ENCODE measurements around the gene BEST1.

The BEST1 gene

DNA sequence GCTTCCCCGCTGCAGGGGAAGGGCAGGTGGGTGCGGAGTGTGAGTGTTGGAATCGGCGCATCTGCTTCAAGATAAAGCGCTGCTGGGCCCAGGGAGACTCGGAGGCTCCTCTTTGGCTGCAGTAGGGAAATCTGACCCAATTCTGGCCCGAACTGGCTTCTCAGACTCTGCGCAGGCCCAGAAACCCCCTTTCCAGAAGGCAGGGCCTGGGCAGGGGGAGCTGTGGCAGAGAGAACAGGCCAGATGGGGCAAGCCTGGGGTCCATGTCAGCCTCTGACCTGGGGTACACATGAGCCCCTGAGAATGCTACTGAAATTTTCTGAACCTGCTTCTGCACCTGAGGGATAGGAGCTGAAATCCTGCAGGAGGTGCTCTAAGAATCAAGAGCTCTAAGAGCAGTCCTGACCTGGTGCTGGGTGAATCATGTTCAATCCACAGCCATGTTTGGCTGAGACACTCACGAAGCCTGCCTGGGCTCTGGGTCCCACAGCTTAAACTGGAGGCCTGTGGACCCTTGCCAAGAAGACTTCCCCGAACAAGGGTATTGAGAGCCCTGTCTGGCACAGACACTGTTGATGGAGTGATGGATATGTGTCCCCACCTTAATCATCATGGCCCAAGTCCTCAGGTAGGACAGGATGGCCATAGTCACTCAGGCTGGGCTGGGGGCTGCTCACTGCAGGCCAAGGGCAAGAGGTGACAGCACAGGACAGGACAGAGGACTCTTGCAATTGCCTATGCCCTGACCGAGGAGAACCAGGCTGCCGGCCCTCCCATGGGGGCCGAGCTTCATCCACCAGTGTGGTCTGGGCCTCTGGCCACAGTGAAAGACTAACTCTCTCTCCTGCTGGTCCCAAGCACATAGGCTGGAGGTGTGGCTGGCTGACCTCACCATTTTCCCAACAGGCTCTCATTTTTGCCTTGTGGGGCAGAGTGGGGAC lies 39.7 kb upstream of the BEST1 start:
- Mint-ChIP-seq H3K4me3 (no peak overlapping the region), H3K36me3 (ENCODE audit: insufficient read depth) (no peaks in the 10 kb centered on the region), H3K27me3 (peaks cover 41% of the 10 kb centered on the region), H3K9me3 (no peaks in the 10 kb centered on the region), H3K27ac (ENCODE audit: low read depth) (no peak overlapping the region), H3K4me1 (no peaks in the 10 kb centered on the region)
- no peak for DNase-seq (ENCODE audit: low spot score in 2 of 2)
- ATAC-seq (replicated peaks; ENCODE audit: extremely low read depth, poor library complexity, severe bottlenecking), result no peak

DNA sequence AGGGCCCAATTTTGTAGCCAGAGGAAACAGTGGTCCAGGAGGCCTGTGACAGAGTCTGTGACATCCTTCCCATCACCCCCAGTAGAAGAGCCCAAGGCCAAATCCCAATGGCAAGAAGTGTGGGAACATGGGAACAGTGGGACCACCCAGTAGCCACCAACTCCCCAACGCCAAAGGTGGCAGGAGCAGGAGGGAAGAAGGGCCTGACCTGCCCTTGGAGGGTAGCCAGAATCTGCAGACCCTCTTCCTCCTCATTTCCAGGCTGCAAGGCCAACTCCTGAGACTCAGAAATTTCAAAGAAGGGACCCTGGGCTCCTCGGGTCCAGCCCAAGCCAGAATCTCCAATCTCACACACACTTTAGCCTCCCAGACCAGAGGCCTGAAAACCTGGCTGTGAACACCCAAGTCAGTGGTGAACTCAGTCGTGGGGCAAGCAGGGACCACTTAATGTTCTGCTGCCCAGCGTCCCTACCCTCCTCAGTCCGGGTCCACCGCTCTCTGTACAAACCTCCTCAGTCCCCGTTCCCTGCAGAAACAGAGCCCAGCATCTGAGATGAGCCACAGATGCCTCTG lies 38.9 kb upstream of the BEST1 start:
- H3K36me3 Mint-ChIP-seq (ENCODE audit: insufficient read depth), result no peaks in the 10 kb centered on the region
- no peak overlapping the region for H3K4me3 Mint-ChIP-seq
- ATAC-seq (replicated peaks; ENCODE audit: extremely low read depth, poor library complexity, severe bottlenecking) (no peak), DNase-seq (ENCODE audit: low spot score in 2 of 2) (no peak)
- no peak overlapping the region for H3K27ac Mint-ChIP-seq (ENCODE audit: low read depth)
- no peaks in the 10 kb centered on the region for H3K4me1 Mint-ChIP-seq
- no peaks in the 10 kb centered on the region for H3K9me3 Mint-ChIP-seq
- peaks cover 48% of the 10 kb centered on the region for H3K27me3 Mint-ChIP-seq

DNA sequence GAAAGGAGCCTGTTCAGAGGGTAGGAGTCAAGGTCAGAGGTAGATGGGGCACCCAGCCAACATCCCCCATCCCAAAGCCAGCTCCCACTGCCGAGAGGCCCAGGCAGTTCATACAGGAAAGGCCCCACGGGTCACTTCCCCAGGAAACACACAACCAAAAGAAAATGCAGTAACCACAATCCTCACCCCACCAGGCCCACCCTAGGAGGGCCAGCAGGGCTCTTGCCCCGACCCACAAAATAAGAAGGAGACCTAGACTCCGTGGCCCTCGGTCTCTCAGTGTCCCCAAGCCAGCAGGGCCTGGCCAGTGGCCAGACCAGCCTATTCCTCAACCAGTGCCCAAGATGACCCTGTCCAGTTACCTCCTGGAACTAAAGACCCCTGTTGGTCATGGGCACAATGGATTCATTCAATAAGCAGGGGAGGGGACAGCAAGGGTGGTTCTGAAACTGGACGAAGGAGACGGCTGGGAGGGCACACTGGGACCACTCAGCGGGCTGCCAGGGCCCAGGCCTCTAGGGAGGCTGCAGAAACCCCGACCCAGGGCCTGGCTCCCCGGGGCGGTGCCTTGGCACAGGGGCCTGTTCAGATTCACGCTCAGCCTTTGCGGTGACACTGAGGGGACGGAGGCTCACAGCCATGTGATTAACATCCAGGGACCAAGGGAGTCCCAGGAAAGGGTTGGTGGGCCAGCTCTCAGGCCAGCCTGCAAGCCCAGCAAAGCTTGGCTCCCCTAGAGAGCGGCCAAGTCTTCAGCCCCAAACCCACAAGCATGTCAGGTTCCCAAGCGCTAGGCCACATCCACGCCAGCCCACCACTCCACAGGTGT lies 38.2 kb upstream of the BEST1 start:
- ATAC-seq (replicated peaks; ENCODE audit: extremely low read depth, poor library complexity, severe bottlenecking), result no peak
- no peak overlapping the region for H3K27ac Mint-ChIP-seq (ENCODE audit: low read depth)
- no peaks in the 10 kb centered on the region for H3K36me3 Mint-ChIP-seq (ENCODE audit: insufficient read depth)
- H3K4me3 Mint-ChIP-seq, result no peak overlapping the region
- no peaks in the 10 kb centered on the region for H3K4me1 Mint-ChIP-seq
- H3K27me3 Mint-ChIP-seq, result peaks cover 54% of the 10 kb centered on the region
- H3K9me3 Mint-ChIP-seq, result no peaks in the 10 kb centered on the region
- no peak for DNase-seq (ENCODE audit: low spot score in 2 of 2)

DNA sequence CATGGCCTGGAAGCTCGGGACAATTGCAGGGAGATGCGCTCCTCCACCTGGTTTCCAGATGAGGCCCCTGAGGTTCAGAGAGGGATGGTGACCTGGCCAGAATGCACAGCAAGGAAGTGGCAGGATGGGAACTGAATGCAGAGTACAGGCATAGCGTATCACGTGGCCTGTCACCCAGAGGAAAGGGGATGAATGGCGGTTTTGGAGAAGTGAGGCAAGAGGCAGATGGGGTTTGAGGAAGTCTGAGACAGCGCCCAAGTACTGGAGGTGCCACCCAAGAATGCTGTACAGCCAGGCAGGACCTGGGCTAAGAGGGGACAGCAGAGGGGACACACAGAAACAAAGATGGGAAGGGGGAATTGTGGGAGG lies 37.6 kb upstream of the BEST1 start:
- Mint-ChIP-seq H3K36me3 (ENCODE audit: insufficient read depth) (no peaks in the 10 kb centered on the region), H3K4me1 (peaks cover 1% of the 10 kb centered on the region), H3K27me3 (peaks cover 58% of the 10 kb centered on the region), H3K27ac (ENCODE audit: low read depth) (no peak overlapping the region), H3K9me3 (no peaks in the 10 kb centered on the region), H3K4me3 (no peak overlapping the region)
- ATAC-seq (replicated peaks; ENCODE audit: extremely low read depth, poor library complexity, severe bottlenecking) (no peak), DNase-seq (ENCODE audit: low spot score in 2 of 2) (no peak)

DNA sequence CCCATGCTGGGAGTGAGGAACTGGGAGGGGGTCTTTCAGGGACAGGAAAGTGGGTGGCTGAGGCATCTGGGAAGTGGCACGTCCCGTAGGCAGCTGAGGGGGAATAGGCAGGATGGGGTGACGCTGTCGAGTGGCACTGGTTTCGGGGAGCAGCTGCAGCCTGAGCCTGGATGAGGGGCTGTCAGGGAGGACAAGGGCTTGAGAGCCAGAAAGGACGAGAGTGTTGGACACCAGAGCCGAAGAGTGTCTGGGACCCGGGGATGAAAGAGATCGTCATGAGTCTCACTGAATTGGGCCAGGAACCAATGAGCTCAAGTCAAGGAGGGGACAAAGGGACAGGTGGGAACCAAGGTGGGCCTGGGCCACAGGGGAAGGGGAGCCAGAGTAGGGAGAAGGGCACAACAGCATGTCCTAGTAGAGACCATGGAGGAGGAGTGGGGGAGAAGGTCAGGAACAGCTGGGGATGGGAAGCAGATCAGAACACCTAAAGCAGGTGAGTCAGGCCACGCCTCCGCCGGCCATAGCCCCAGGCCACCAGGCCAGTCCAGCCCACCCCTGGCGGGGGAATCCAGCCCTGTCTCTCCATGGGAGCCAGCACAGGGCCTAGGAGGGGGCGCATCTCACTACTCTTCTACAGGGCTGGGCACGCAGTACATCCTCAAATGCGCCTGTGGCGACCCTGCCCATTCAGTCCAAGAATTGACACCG lies 37.0 kb upstream of the BEST1 start:
- ATAC-seq (replicated peaks; ENCODE audit: extremely low read depth, poor library complexity, severe bottlenecking) (no peak), DNase-seq (ENCODE audit: low spot score in 2 of 2) (no peak)
- no peaks in the 10 kb centered on the region for H3K9me3 Mint-ChIP-seq
- no peaks in the 10 kb centered on the region for H3K36me3 Mint-ChIP-seq (ENCODE audit: insufficient read depth)
- H3K4me3 Mint-ChIP-seq, result no peak overlapping the region
- H3K27ac Mint-ChIP-seq (ENCODE audit: low read depth), result no peak overlapping the region
- peaks cover 8% of the 10 kb centered on the region for H3K4me1 Mint-ChIP-seq
- H3K27me3 Mint-ChIP-seq, result peaks cover 64% of the 10 kb centered on the region

DNA sequence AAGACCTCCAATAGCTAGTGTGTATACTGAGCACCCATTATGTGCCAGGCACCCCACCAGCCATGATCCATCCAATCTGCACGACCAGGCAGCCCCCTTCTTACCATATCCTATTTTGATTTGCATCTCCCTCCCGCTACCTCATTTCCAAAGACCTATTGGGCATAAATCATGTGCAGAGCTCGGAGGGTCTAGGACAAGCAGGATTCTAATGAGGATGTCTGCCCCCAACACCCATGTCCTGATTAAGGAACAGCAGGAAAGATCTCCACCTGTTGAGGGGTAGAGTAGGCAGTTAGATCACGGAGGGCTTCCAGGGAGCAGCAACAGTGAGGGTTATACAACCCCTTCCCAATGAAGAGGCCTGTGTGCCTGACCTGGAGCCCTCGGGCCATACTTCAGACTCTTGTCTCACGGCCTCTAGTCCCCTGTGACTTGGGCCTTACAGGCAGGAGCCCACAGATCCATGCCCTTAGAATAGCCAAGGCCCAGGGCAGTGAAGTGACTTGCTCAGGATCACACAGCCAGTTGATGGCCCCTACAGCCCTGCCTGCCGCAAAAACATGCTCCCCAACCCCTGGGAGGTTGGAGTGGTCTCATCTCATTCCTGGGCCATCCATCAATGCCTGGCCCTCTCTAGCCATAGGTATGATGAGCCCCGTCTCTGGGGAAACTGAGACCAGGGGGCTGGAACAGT lies 36.3 kb upstream of the BEST1 start:
- Mint-ChIP-seq H3K9me3 (no peaks in the 10 kb centered on the region), H3K27me3 (peaks cover 71% of the 10 kb centered on the region), H3K4me1 (peaks cover 11% of the 10 kb centered on the region), H3K36me3 (ENCODE audit: insufficient read depth) (no peaks in the 10 kb centered on the region), H3K27ac (ENCODE audit: low read depth) (no peak overlapping the region), H3K4me3 (no peak overlapping the region)
- no peak for DNase-seq (ENCODE audit: low spot score in 2 of 2)
- no peak for ATAC-seq (replicated peaks; ENCODE audit: extremely low read depth, poor library complexity, severe bottlenecking)

DNA sequence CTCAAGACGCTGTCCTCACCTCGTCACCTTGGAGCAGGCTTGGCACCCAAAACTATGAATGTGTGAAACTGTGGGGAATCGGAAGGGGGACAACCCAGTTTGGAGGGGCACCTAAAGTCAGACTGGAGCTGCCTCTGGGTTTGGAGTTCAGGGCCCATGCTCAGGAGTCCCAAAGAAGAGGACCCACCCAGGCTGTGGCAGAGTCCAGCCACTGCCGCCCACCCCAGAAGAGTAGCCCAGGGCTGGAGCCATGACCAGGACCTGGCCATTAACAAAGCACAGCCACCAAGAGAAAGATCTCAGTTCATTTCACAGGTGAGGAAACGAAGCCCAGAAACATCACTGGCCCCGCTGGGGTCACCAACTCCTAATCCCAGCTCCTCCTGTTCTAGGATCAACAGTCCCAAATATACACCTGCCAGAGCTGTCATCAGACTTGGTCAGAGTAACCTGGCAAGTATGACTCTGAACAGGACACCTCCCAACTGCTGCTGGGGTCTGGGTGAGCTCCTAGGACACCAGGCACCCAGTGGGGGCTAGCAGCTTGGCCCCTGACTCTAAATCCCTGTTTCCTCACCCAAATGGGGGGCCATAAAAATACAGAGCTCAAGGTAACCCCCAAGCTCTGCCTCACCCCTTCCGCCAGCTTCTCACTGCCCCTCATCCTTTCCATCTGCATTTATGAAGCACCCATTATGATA lies 35.5 kb upstream of the BEST1 start:
- H3K4me3 Mint-ChIP-seq, result no peak overlapping the region
- no peak overlapping the region for H3K27ac Mint-ChIP-seq (ENCODE audit: low read depth)
- H3K4me1 Mint-ChIP-seq, result peaks cover 11% of the 10 kb centered on the region
- no peaks in the 10 kb centered on the region for H3K36me3 Mint-ChIP-seq (ENCODE audit: insufficient read depth)
- no peaks in the 10 kb centered on the region for H3K9me3 Mint-ChIP-seq
- H3K27me3 Mint-ChIP-seq, result peaks cover 79% of the 10 kb centered on the region
- DNase-seq (ENCODE audit: low spot score in 2 of 2) (no peak), ATAC-seq (replicated peaks; ENCODE audit: extremely low read depth, poor library complexity, severe bottlenecking) (no peak)

DNA sequence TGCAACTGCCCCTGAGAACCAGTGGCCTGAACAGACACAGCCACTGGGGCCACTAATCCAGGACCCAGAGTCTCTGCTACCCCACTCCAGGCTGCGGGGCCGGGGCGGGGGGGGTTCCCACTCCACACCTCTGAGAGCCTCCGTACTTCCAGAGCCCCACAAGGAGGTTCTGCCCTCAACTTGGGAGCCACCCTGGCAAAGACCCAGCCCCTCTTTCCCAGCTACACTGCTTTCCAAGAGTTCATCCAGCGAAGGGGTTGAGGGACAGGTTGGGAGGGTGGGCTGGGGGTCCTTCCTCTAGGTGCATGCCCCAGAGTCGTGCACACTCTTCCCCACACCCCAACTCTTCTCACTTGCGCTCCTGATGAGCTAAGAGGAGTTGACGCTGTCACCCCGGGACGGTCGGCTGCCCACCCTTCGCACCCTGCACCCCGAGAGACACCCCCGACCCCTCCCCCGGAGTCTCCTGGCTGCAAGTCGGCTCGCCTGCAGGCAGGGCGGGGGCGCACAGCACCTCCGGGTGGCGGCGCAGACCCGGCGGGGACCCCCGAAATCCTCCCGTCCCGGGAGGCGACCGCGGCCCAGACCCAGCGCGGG lies 33.3 kb upstream of the BEST1 start:
- H3K36me3 Mint-ChIP-seq (ENCODE audit: insufficient read depth), result no peaks in the 10 kb centered on the region
- no peak for DNase-seq (ENCODE audit: low spot score in 2 of 2)
- no peak overlapping the region for H3K27ac Mint-ChIP-seq (ENCODE audit: low read depth)
- no peaks in the 10 kb centered on the region for H3K9me3 Mint-ChIP-seq
- H3K27me3 Mint-ChIP-seq, result peaks cover 96% of the 10 kb centered on the region
- peak overlapping the region; percentile 13 for H3K4me3 Mint-ChIP-seq
- peaks cover 11% of the 10 kb centered on the region for H3K4me1 Mint-ChIP-seq
- ATAC-seq (replicated peaks; ENCODE audit: extremely low read depth, poor library complexity, severe bottlenecking), result no peak

DNA sequence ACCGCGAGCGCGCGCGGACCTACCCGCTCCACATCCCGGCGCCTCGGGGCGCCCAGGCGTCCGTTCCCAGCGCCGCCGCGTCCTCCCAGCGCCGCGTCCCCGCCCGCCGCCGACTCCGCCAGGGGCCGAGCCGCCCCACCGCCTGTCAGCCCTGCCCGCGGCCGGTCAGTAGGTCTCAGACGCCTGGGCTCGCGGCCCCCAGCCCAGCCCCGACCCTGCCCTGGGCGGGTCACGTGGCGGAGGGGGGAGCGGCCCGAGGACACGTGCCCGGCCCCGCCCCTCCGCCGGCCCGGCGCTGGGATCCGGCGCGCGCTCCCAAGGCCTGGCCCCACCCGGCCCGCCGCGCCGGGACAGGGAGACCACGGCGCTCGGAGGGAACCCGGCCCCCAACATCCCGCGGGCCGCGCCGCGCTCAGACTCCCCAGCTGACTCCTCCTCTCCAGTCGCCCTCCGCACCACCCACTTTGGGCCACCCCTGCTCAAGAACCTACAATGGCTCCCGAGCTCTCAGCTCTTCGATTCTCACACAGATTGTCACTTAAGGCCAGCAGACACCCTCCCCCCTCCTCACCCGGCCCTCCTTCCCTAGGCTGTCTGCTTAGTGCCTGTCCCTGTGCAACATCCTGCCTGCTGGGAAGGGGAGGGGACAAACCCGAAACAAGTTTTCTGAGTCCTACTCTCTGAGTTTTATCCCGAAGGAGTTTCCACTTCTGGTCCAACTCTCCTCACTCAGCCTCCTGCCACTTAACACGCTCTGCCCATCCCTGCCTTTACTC lies 32.6 kb upstream of the BEST1 start, which contains the start of gene RAB3IL1:
Gene RAB3IL1, minus strand, starts transcription at position 233 of the 776 bp plus-strand sequence. Its CDS starts 199 bp downstream, at position 34.
- no peak for ATAC-seq (replicated peaks; ENCODE audit: extremely low read depth, poor library complexity, severe bottlenecking)
- Mint-ChIP-seq H3K4me1 (peaks cover 11% of the 10 kb centered on the region), H3K9me3 (no peaks in the 10 kb centered on the region), H3K36me3 (ENCODE audit: insufficient read depth) (no peaks in the 10 kb centered on the region), H3K27me3 (peaks cover 91% of the 10 kb centered on the region), H3K4me3 (peak within 1 kb of the TSS; percentile 71), H3K27ac (ENCODE audit: low read depth) (no peak within 1 kb of the TSS)
- no peak for DNase-seq (ENCODE audit: low spot score in 2 of 2)

DNA sequence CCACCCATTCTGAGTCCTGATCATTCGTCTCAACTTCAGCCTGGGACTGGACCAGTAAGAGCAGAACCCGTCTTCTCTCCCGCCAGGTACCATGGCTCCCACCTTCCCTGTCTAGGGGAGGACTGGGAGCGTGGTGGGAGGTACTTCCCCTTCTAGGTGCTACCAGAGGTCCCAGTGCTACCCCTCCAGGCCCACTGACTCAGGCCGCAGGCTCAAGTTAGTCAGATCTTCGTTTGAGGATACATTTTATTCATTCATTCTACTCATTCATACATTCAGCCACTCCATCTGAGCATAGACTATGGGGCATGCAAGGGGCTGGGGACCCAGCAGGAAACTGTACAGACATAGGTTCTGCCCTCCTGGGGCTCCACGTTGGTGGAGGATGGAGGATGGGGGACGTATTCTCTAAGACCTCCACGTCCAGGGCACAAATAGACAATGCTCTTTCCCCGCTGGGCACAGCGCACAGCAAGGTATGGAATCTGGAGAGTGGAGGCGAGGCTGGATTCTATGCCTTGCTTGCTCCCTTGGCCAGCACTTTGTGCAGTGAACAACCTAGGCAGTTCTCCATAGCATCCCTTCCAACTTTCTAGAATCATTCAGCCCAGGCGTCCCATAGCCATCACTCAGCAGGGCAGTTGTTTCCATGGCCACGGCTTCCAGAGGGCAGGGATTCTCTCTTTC lies 31.8 kb upstream of the BEST1 start:
- H3K4me3 Mint-ChIP-seq, result peak overlapping the region; percentile 71
- H3K27ac Mint-ChIP-seq (ENCODE audit: low read depth), result no peak overlapping the region
- peaks cover 89% of the 10 kb centered on the region for H3K27me3 Mint-ChIP-seq
- ATAC-seq (replicated peaks; ENCODE audit: extremely low read depth, poor library complexity, severe bottlenecking) (no peak), DNase-seq (ENCODE audit: low spot score in 2 of 2) (no peak)
- no peaks in the 10 kb centered on the region for H3K9me3 Mint-ChIP-seq
- H3K36me3 Mint-ChIP-seq (ENCODE audit: insufficient read depth), result no peaks in the 10 kb centered on the region
- H3K4me1 Mint-ChIP-seq, result peaks cover 11% of the 10 kb centered on the region

All from central memory CD8-positive, alpha-beta T cell (primary cell).